DMS53 (cell line): ENCODE results near the gene LPCAT2.
"Not testable (repeated sequence)": the region's sequence is repeated elsewhere in the genome, so short reads cannot be mapped to it uniquely, and the experiment has no call there.

Experiments
- DNase-seq: peaks from one replicate; lab custom pipeline; 2025; lab: John Stamatoyannopoulos, UW

LPCAT2 gene

GRCh38 chr16:55605754-55606336 is 97.0 kb downstream of the LPCAT2 start:
- DNase-seq = no peak

DNA sequence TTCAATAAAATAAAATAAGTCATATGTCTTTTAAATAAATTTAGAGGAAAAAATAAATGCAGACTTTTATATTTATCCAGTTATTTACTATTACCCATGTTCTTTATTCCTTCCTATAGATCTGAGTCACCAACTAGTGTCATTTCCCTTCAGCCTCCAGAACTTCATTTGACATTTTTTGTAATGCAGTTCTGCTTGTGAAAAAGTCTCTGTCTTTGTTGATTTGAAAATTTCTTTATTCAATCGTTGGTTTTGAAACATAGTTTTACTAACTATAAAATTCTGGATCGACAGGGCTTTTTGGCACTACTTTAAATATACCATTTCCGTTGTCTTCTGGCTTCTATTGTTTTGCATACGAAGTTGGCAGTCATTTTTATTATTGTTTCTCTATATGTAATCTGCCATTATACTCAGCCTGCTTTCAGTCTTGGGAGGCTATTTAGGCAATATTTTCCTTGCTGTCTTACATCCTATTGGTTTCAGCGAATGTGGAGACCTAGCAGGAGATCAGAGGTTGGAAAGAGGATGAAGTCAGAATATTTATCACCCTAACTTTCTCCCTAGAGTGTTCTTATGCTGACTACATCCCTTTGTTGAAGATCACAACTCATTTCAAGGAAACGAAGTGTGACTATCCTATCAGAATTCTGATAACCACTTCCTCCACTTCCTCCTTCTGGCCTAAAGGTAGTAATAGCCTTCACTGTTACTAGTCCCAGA is 104.9 kb downstream of the LPCAT2 start:
- no peak for DNase-seq

- no peak for DNase-seq
Measured at GRCh38 chr16:55615071-55615470, 106.2 kb downstream of the LPCAT2 start.

DNA sequence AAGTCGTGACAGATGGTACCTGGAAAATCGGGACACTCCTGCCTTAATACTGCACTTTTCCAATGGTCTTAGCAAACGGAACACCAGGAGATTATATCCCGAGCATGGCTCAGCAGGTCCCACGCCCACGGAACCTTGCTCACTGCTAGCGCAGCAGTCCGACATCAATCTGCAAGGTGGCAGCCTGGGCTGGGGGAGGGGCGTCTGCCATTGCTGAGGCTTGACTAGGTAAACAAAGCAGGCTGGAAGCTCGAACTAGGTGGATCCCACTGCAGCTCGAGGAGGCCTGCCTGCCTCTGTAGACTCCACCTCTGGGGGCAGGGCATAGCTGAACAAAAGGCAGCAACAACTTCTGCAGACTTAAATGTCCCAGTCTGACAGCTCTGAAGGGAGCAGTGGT is 106.8 kb downstream of the LPCAT2 start:
- DNase-seq = not testable (repeated sequence)

GRCh38 chr16:55621771-55622170 is 112.9 kb downstream of the LPCAT2 start:
- no peak for DNase-seq

- DNase-seq = no peak
Measured at GRCh38 chr16:55622272-55622671, 113.4 kb downstream of the LPCAT2 start.

- DNase-seq = peak; percentile 73
Measured at GRCh38 chr16:55622930-55623561, 114.2 kb downstream of the LPCAT2 start.

DNA sequence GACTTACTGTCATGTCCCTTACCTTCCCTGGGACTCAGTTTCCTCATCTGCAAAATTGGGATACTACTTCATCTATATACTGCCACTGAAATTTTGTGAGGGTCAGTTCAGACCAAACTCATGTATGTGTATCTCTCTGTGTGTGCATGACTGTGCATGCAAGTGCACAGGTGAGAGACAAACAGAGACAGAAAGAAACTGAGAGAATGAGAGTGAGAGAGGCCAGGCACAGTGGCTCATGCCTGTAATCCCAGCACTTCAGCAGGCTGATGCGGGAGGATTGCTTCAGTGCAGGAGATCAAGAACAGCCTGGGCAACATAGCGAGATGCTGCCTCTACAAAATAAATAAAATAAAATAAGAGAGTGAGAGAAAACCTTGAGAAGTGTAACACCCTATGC is 114.8 kb downstream of the LPCAT2 start:
- DNase-seq = no peak

DNA sequence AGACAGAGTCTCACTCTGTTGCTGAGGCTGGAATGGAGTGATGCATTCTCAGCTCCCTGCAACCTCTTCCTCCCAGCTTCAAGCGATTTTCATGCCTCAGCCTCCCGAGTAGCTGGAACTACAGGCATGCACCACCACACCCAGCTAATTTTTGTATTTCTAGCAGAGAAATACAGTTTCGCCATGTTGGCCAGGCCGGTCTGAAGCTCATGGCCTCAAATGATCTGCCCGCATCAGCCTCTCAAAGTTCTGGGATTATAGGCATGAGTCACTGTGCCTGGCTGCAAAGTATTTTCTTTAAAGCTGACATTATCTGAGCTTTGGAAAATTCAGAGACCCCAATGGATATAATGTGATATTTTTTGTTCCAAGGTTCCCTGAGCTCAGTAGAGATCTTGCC is 115.8 kb downstream of the LPCAT2 start:
- no peak for DNase-seq

GRCh38 chr16:55625843-55626242 is 117.0 kb downstream of the LPCAT2 start:
- DNase-seq = no peak

DNA sequence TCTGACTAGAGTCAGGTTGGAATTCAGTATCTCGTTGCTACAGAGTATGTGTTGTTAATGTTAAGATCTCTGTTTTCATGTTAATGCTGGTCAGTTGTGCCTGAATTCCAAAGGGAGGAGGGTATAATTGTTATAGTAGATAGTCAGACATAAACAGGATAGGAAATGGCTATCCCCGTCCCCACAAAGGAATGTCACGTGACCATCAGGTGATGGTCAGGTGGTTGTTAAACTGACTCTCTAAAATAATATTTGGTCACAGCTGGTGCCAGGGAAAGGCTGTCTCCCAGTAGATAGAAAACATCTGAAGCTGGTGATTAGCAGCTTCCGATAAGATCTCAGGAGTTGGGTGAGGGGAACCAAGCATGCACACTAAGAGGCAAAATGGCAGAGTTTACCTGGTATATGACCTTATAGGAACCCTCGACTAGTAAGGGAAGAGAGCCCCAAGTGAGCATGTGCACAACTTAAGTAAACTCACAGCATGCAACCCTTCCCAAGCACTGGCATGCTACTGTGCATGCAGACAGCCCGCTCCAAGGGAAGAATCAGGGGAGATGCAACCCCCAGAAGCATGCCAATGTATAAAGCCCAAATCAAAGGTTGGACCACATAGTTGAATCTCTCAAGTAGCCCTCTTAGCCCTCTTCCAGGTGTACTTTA is 119.6 kb downstream of the LPCAT2 start:
- no peak for DNase-seq

GRCh38 chr16:55630774-55631173 is 121.9 kb downstream of the LPCAT2 start:
- DNase-seq = no peak

- no peak for DNase-seq
Measured at GRCh38 chr16:55632259-55632658, 123.4 kb downstream of the LPCAT2 start.

GRCh38 chr16:55634193-55634592 is 125.3 kb downstream of the LPCAT2 start:
- DNase-seq = no peak
